ENCODE measurements around the gene FSD2. TPM values are rescaled to one million over a fixed set of nuclear protein-coding genes. Genes with fewer than 3 reads are reported as not detected.

The FSD2 gene
- total RNA-seq, 1 experiment from 2014 or later: not detected

GRCh38 chr15:82851981-82852511, 46.2 kb upstream of the FSD2 start:
- no peaks in the 10 kb centered on the region for H3K79me2 ChIP-seq (ENCODE audit: low read depth)
- H3K4me1 ChIP-seq (replicated peaks; ENCODE audit: insufficient read depth): no peaks in the 10 kb centered on the region
- intact Hi-C loops (cut with micrococcal nuclease; ENCODE audit: unreplicated experiment): no loop called here
- POLR2A ChIA-PET (ENCODE audit: unreplicated experiment): no interaction called here
- no peak for TF ChIP-seq CTCF (conservative IDR thresholded peaks at IDR 0.05)
- no peak for TF ChIP-seq EZH2 (IDR thresholded peaks at IDR 0.05; ENCODE audit: low read depth)
- no peak overlapping the region for H3K27ac ChIP-seq
- no peaks in the 10 kb centered on the region for H3K27me3 ChIP-seq (ENCODE audit: insufficient read depth, low read depth)
- H3K4me2 ChIP-seq: no peak overlapping the region
- no peaks in the 10 kb centered on the region for H3K9me3 ChIP-seq (ENCODE audit: insufficient read depth, low read depth)
- no peaks in the 10 kb centered on the region for H3F3A ChIP-seq (ENCODE audit: insufficient read depth, low read depth)
- BruUV-seq (replicated peaks): no TSS peak
- H3K9me2 ChIP-seq (ENCODE audit: insufficient read depth): no peaks in the 10 kb centered on the region
- H3K4me3 ChIP-seq: no peak overlapping the region
- H4K20me1 ChIP-seq (ENCODE audit: insufficient read depth): no peaks in the 10 kb centered on the region
- no peak overlapping the region for H2AFZ ChIP-seq
- CTCF ChIA-PET: no interaction called here
- no peaks in the 10 kb centered on the region for H3K36me3 ChIP-seq (ENCODE audit: low read depth)
- no peak for DNase-seq

DNA sequence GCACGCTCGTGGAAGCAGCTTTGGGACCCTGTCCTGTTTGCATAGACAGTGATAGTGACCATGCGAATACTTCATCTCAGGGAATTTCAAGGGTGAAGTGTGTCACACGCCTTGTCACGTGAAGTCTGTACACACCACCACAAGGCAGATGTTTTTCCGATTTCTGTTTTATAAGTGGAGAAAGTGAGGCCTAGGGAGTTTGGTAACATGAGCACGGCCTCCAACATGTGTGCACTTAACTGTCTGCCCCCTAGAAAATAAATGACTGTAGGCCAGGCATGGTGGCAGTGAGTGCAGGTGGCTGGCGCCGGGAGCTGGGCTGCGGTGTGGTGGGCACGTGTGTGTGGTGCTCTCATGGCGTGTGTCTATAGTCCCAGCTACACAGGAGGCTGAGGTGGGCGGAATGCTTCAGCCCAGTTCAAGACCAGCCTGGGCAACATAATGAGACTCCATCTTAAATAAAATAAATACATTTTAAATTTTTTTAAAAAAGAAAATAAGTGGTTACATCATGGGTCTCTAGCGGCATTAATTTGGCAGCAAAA, 45.5 kb upstream of the FSD2 start:
- no peak for DNase-seq
- Histone ChIP-seq H3K4me2 (no peak overlapping the region), H3K9me2 (ENCODE audit: insufficient read depth) (no peaks in the 10 kb centered on the region), H4K20me1 (ENCODE audit: insufficient read depth) (no peaks in the 10 kb centered on the region), H2AFZ (no peak overlapping the region), H3F3A (ENCODE audit: insufficient read depth, low read depth) (no peaks in the 10 kb centered on the region), H3K79me2 (ENCODE audit: low read depth) (no peaks in the 10 kb centered on the region), H3K4me3 (no peak overlapping the region), H3K4me1 (replicated peaks; ENCODE audit: insufficient read depth) (no peaks in the 10 kb centered on the region), H3K27me3 (ENCODE audit: insufficient read depth, low read depth) (no peaks in the 10 kb centered on the region), H3K27ac (no peak overlapping the region), H3K9me3 (ENCODE audit: insufficient read depth, low read depth) (no peaks in the 10 kb centered on the region), H3K36me3 (ENCODE audit: low read depth) (no peaks in the 10 kb centered on the region)
- ChIA-PET CTCF (no interaction called here), POLR2A (ENCODE audit: unreplicated experiment) (no interaction called here)
- intact Hi-C loops (cut with micrococcal nuclease; ENCODE audit: unreplicated experiment): no loop called here
- no peak for TF ChIP-seq CTCF (conservative IDR thresholded peaks at IDR 0.05)
- no peak for TF ChIP-seq EZH2 (IDR thresholded peaks at IDR 0.05; ENCODE audit: low read depth)
- BruUV-seq (replicated peaks): no TSS peak

GRCh38 chr15:82850731-82851130, 44.9 kb upstream of the FSD2 start:
- intact Hi-C loops (cut with micrococcal nuclease; ENCODE audit: unreplicated experiment): no loop called here
- POLR2A ChIA-PET (ENCODE audit: unreplicated experiment): no interaction called here

More at GRCh38 chr15:82850731-82851130, 44.9 kb upstream of the FSD2 start:
- no peak for DNase-seq
- H2AFZ ChIP-seq: no peak overlapping the region
- no TSS peak for BruUV-seq (replicated peaks)
- no peak overlapping the region for H3K27ac ChIP-seq
- CTCF ChIA-PET: no interaction called here
- H3K79me2 ChIP-seq (ENCODE audit: low read depth): no peaks in the 10 kb centered on the region
- H3K9me2 ChIP-seq (ENCODE audit: insufficient read depth): no peaks in the 10 kb centered on the region
- H3K27me3 ChIP-seq (ENCODE audit: insufficient read depth, low read depth): no peaks in the 10 kb centered on the region
- no peaks in the 10 kb centered on the region for H3K4me1 ChIP-seq (replicated peaks; ENCODE audit: insufficient read depth)
- H3K4me2 ChIP-seq: no peak overlapping the region
- TF ChIP-seq CTCF (conservative IDR thresholded peaks at IDR 0.05) (no peak), EZH2 (IDR thresholded peaks at IDR 0.05; ENCODE audit: low read depth) (no peak)
- no peaks in the 10 kb centered on the region for H3K36me3 ChIP-seq (ENCODE audit: low read depth)
- H3F3A ChIP-seq (ENCODE audit: insufficient read depth, low read depth): no peaks in the 10 kb centered on the region
- no peak overlapping the region for H3K4me3 ChIP-seq
- H4K20me1 ChIP-seq (ENCODE audit: insufficient read depth): no peaks in the 10 kb centered on the region
- H3K9me3 ChIP-seq (ENCODE audit: insufficient read depth, low read depth): no peaks in the 10 kb centered on the region
